GM18498 (cell line): Measurements from ENCODE around the gene BRD4.

Experiments used
- ATAC-seq: cut with Tn5 transposase; IDR thresholded peaks from one replicate; pipeline ENCODE4 v1.9.1; 2021; ENCODE audit warnings: mild to moderate bottlenecking, moderate library complexity; ENCODE audit not compliant: unreplicated experiment

Gene BRD4

DNA sequence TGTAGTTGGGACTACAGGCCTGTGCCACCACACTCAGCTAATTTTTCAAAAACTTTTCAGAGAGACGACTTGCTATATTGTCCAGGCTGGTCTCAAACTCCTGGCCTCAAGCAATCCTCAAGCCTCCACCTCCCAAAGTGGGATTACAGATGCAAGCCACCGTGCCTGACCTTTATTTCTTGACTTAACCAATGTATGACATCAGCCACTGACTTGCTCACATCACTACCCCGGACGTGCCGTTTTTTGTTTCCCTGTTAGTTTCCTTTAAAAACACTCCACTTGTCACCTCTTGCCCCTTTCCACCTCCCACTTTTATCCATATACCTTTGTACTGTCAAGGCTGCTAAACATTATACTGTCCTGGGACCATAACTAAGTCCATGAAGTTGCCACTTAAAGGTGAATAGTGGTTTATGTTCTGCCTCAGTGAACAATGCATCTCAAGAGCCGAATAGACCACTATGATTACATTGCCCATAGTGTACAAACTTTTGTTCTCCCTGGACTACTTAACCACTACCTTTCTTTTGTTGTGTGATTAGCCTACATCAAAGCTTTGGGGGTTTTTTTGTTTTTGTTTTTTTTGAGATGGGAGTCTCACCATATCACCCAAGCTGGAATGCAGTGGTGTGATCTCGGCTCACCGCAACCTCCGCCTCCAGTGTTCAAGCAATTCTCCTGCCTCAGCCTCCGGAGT, 97.8 kb downstream of the BRD4 start:
- no peak for ATAC-seq

DNA sequence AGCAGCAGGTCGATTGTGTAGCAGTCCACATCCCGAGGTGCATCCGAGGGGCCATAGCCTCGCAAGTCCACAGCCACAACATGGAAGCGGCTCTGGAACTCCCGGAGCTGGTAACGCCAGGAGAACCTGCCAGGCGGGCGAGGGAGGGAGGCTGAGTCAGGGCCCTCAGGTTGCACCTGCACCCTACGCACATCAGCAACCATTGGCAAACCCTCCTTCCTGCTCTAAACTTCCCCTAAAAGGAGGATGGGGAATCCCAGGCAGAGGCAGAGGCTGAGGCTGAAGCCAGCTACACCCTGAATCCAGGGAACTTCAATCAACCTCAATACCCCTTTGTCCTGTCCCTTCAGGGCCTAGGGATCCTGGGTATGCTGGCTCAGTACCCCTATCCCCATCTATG, 101.1 kb downstream of the BRD4 start:
- no peak for ATAC-seq

DNA sequence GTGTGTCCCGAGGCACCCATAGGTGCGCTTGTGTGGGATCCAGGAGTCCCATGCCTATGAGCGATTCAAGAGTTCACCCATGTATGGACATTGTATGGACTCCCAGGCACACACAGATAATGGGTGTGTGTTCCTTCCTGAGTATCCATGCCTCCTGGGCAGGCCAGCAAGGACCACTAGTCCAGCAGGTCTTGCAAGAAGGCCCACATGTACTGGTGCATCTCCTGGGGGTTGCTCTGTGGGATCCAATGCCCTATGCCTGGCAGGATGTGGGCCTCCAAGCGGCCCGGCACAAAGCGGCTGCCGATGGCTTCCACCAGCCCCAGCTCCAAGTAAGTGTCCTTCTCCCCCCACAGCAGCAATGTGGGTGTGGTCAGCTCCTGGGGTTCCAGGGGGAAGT, 105.1 kb downstream of the BRD4 start:
- no peak for ATAC-seq

DNA sequence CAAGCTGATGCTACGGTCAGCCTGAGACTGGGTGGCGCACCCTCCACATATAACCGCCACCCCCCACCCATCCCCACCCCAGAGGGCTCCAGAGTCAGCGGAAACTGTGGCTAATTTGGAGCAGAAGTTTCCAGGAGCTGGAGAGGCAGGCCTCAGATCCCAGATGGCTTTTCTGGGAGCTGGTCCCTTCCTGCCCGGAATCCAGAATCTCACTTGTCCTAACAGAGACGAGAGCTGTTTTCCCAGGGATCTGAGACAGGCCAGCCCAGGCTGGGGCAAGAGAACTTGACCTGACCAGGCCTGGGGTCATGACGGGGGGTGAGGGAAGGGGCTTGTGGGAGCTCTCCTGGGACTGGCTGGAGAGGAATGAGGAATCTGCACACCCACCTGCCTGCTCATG, 106.6 kb downstream of the BRD4 start:
- no peak for ATAC-seq

DNA sequence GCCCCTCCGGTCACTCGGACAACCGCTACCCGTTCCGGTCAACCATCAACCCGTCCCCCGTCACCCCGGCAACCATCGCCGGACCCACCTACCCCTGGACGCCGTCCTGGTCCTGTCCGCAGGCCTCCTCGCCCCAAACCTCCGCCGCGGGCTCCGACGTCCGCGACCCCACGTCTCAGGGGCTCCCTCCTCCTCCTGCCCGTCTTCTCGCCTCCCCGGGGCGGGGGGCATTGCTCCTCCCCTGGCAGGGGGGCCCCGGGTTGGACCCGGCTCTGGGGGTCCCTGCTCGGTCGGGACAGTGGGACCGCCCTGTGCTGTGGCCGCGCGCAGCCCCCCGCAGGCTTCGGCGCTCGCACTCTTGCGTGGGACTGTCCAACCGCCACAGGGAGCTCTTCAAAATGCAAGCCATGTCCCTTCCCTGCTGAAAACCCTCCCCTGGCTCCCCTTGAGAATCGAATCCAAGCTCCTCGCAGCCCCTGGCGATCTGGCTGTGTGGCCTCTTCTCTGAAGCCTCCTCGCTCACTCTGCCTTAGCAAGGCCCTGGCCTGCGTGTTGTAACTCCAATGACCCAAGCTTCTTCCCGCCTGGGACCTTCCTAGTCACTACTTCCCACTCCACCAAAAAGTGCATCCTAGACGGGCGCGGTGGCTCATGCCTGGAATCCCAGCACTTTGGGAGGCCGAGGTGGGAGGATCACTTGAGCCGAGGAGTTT, 108.5 kb downstream of the BRD4 start:
- no peak for ATAC-seq

DNA sequence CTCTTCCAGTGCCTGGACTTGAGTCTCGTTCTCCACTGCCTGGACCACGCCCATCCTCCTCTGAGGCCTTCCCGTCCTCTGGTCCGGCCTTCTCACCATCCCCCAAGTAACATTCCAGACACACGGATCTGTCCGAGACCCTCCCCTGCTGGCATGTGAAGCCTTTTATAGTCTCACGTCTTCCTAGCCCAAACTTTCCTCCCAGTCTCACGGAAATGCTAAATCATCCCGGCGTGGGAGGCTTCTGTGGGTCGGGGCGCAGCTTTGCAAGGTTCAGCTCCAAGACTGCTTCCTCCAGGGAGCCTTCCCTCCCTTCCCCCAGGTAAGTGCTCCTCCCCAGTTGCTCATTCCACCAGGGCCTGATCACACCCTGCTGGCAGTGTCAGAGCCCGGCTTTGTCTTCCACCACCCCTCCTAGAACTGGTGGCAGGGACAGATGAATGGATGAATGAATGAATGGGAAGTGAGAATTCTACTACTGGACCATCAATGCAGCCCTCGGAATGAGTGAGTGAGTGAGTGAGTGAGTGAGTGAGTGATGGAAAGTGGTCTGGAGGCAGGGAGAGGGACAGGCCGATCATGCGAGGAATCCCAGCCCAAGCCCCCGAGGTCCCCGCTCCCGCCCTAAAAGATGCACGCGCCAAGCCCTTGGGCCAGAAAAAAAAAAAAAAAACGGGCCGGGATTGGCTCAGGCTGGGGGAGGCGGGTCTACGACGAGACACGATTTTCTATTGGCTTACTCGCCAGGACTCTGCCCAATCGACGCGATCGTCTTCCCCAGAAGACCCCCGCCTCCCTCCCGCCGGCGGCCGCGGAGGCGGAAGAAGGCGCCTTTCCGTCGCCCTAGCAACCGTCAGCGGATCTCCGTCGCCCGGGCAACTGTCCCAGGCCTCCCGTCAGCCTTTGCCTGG, 109.3 kb downstream of the BRD4 start:
- ATAC-seq, result peak; percentile 93

DNA sequence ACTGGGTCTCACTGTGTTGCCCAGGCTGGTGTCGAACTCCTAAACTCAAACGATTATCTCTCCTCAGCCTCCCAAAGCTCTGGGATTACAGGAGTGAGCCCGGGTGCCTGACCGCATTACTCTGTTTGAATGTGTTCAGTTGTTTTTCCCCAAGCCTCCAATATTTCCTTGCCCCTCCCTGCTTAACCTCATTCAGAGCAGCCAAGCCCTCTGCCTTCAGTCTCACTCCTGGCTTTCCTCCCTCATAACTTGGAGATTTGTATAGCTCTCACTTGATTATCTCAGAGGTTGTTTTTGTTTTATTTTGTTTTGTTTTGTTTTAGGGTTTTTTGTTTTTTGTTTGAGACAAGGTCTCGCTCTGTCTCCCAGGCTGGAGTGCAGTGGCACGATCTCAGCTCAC, 111.5 kb downstream of the BRD4 start:
- ATAC-seq, result no peak

DNA sequence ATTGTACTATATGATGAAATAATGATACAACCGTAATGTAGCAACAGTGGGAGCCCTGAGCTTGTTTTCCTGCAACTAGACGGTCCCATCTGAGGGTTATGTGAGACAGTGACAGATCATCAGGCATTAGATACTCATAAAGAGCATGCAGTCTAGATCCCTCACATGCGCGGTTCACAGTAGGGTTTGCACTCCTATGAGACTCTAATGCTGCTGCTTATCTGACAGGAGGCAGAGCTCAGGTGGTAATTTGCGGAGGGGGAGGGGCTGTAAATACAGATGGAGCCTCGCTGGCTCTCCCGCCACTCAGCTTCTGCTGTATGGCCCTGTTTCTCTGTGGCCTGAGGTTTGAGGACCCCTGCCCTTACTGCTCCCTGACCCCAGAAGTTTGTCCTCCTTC, 113.8 kb downstream of the BRD4 start:
- ATAC-seq, result no peak

DNA sequence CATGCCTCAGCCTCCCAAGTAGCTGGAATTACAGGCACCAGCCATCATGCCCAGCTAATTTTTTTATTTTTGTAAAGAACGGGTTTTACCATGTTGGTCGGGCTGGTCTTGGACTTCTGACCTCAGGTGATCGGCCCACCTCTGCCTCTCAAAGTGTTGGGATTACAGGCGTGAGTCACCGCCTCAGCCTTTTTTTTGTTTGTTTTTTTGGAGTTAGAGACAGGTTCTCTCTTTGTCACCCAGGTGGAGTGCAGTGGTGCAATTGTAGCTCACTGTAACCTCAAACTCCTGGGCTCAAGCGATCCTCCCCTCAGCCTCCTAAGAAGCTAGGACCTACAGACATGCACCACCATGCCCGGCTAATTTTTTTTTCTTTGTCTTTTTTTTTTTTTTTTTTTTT, 116.0 kb downstream of the BRD4 start:
- no peak for ATAC-seq

DNA sequence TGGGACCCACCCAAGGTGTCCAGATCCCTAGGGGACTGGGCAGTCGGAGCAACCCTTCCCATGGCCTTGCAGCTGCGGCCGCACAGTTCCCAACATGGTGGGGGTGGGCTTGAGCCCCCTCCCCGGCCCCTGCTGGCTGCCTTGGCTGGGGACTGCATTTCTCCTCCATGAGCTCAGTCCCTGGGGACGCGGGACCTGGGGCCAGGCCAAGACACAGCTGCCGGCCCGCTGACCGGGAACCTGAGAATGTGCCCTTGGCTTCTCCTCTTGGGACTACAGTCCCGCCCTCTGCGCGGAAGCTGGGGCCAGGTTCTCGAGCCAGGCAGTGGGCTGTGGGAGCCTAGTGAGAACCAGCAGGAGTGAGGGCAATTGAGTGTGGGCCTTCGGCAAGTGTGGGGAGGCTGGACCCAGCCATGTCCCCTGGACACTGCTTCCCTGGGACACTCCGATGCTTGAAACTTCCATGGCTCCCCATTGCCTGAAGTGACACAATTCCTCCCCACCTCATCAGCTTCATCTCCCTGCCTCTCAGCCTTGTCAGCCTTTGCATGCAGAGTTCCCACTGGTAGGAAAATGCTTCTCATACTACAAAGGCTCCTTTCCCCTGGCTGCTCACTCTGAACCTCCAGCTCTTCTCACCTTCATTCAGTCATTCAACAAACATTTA, 118.5 kb downstream of the BRD4 start:
- no peak for ATAC-seq

DNA sequence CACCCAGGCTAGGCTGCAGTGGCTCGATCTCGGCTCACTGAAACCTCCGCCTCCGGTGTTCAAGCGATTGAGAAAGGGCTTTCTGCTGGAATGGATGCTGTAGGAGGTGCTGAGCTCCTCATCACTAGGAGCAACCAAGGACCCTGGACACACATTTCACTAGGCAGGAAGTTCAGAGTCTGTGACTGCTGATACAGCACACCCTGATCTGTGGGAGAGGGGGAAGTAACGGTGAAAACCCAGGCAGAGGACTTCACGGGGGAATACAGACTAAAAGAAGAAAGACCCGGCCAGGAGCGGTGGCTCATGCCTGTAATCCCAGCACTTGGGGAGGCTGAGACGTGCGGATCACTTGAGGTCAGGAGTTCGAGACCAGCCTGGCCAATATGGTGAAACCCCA, 119.6 kb downstream of the BRD4 start:
- ATAC-seq, result no peak

DNA sequence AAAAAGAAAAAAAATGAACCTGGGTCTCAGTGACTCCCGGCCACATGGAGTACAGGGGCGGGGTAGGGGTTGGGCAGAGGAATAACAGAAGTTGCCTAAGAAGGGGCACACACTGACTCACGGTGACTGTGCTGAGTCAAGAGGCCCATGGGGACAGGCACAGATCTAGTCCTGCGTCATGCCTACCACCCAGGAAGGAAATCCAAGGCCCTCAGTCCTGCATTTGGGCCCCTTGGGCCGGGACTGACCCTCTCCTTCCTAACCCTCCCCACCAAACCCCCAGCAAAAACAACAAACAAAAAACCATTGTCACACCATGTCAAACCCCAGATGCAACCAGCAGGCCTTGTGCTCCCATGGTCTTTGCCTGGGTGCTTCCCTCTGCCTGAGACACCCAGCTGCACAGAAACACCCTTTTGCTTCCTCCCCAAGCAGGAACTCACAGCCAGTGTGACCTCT, 122.0 kb downstream of the BRD4 start:
- no peak for ATAC-seq

DNA sequence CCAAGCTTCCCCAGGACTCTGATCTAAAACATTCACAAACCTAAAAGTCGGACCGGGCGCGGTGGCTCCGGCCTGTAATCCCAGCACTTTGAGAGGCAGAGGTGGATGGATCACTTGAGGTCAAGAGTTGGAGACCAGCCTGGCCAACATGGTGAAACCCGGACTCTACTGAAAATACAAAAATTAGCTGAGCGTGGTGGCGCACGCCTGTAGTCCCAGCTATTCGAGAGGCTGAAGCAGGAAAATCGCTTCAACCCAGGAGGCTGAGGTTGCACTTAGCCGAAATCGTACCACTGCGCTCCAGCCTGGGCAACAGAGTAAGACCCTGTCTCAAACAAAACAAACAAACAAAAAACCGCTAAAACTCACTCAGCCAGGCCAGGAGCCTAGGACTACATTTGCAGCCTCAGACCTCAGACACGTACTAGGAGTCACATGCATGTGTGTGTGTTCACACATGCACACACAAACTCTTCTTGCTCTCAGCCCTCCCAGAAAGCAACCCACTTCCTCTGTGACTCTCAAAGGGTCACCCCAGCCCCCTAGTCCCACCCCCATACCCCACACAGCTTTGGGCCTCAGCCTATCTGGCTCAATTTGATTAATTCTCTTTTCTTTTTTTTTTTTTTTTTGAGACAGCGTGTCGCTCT, 130.8 kb downstream of the BRD4 start:
- no peak for ATAC-seq

DNA sequence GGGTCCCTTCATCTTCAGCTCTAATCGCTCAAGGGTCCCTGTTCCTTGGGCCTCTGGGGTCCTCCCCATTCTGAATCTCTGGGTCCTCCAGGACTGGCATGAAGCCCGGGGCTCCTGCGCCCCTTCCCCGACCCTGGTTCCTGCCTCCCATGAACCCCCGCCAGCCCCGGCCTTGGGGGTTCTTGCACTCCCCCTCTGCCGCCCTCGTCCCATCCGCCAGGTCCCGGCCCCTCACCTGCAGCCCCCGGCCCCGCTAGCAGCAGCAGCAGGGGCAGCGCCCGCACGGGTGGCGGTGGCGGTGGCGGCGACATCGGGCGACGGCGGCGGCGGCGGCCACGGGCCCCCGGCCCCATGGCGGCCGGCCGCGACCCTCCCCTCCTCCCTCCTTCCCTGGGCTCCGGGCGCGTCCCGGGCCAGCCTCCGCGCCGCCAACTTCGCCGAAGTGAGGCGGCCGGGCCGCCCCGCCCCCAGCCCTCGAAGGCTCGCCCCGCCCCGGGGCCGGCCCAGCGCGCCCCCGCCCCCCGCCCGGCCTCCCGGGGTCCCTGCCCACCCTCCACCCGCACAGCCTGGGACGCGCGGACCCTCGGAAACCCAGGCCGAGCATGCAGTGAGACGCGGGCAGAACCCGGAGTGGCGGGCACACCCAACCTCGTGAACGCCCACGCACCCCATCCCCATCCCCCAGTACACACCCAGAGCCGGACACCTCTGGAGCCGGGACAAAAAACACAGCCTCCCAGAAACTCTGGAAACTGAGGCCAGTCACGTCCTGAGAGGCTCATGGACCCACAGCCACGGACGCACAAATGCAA, 131.6 kb downstream of the BRD4 start, which contains the start of gene NOTCH3:
TSS of gene NOTCH3 (minus strand) at position 443 of the 812 bp plus-strand sequence. CDS start at position 353, 90 bp downstream.
- ATAC-seq, result no peak

DNA sequence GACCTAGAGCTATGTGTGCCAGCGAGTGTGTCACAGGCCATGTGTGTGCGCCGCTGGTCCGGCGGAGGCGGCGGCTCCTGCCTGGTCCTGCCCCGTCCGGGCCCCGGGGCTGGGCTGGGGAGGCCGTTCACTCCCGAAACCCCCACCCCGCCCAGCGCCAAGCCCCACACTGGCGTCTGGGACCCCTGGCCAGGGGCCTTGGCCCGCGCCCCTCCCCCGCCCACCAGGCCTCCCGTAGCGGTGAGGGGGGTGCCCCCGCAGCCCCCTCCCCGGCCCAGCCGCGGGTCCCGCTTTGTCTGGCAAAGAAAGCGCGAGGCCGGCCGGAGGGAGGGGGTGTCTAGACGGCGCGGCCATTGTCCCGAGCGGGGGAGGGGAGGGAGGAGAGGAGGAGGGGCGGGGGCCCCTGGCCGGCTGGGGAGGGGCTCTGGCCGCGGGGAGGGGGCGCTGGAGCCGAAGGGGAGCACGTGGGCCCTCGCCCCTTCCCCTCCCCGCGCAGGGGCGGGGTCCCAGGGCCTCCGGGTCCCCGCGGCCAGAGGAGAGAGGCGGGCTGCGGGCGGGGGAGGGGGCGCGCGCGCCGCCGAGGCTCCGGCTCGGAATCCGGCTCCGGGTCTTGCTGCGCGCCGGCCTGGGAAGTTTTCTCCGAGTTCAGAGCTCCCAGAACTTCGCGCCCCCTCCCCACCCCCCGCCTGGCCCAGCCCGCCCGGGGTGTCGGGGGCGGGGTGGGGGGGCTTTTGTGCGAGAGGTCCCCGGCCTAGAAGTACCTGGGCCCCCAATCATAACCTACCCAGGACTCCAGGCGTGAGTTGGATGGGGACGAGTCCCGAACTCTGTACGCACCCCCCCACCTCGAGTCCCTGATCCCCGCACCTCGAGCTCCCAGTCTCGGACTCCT, 132.4 kb downstream of the BRD4 start:
- no peak for ATAC-seq

DNA sequence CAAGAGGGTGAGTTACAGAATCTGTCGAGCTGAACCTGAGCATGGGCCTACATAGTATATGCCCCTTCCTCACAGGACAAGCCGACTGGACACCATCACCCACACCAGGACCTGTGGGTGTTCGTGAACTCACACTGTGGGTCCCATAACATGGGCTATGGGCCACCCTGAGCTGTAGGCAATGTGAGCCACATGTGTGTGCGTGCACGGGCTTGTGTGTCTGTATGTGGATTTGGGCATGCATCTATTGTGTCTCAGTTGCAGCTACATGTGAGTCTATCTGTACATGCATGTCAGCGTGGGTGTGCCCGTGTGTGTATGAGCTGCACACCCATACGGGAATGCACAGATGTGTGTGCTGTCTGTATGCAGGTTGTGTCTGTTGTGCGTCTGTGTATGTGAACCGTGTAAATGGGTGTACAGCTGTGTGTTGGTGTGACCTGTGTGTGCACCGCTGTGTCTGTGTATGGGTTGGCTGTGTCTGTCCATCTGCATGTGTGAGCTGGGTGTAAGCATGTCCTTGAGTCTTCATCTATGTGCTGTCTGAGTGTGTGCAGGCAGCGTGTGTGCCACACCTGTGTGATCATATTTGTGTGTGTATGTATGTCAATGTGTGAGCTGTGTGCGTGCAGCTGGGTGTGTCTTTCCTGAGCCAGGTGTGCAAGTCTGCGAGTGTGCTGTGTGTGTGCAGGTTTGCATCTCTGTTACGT, 133.2 kb downstream of the BRD4 start:
- ATAC-seq, result no peak

DNA sequence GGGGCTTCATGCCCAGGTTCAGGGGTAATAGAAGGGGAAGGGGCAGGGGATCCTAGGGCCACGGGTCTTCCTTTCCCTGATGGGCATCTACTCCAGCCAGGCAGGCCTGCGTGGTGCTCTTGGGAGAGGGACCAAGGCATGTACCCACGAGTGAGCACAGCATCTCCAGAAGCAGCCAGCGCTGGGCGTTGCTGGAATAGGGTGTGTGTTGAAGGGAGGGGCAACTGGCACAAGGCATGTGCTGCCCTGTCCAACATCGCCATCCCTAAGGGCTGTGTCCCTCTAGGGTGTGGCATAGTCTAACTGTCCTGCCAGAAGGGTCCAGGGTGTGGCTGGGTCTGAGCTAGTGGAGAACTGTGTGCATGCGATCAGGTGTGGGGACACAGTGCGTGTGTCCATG, 134.4 kb downstream of the BRD4 start:
- no peak for ATAC-seq
